HepG2 (cell line): Measurements from ENCODE around the gene BBOX1. TPM values are rescaled to one million over a fixed set of nuclear protein-coding genes. Genes with fewer than 3 reads are reported as not detected.

Experiments used
- ATAC-seq: fragments of 200-7000 bp; cut with Tn5 transposase; 3 replicates; pipeline ENCODE4 v1.9.1; 2020; ENCODE audit warnings: mild to moderate bottlenecking, moderate library complexity
- BruUV-seq: library from RNA; stranded (reverse); fragments of 400-500 nt; replicated peaks from 2 replicates; lab custom pipeline; 2021; lab: Mats Ljungman, UMichigan
- CTCF ChIA-PET: fragments of 300-600 bp; formaldehyde crosslinking; extraction: SDS; loops from one replicate; lab custom pipeline; 2021; ENCODE audit warnings: low total read pairs, inconsistent platforms, low intra/inter-chr PET ratio; lab: Yijun Ruan, JAX
- POLR2A ChIA-PET: fragments of 350-600 bp; sonication (Branson Sonifier 250); formaldehyde crosslinking; loops from one replicate; lab custom pipeline; 2020; ENCODE audit warnings: antibody characterized with exemption, inconsistent platforms; lab: Yijun Ruan, JAX
- DNase-seq: peaks from one replicate; pipeline ENCODE4 v3.0.0-alpha.2; 2015; ENCODE audit warnings: low spot score
- FAIRE-seq: peaks from 3 replicates; lab custom pipeline; 2011; peaks lifted over from hg19 to GRCh38; lab: Jason Lieb, UNC
- H2AFZ ChIP-seq: one replicate; pipeline ENCODE4 v1.6.1; 2011; ENCODE audit warnings: low read length, inconsistent platforms
- H3K27ac ChIP-seq: fragments of 300-600 bp; 3 replicates; pipeline ENCODE4 v1.8.0; 2011; ENCODE audit warnings: mixed run types, mild to moderate bottlenecking, mixed read lengths, low read length, inconsistent platforms; ENCODE audit not compliant: insufficient read depth; ENCODE audit errors: extremely low read length
- H3K27me3 ChIP-seq, 2 experiments: fragments of 200-600 bp in 1 of 2; 2 replicates in 1 of 2; 3 replicates in 1 of 2; pipeline versions ENCODE4 v1.6.0 to v1.8.0; 2011; ENCODE audit warnings: low read length in 2 of 2, mild to moderate bottlenecking in 2 of 2, moderate library complexity in 2 of 2, inconsistent platforms in 1 of 2; ENCODE audit not compliant: insufficient read depth in 2 of 2, control insufficient read depth in 1 of 2
- H3K36me3 ChIP-seq, 2 experiments: fragments of 200-600 bp in 1 of 2; replicated peaks in 1 of 2; 2 replicates in 1 of 2; 3 replicates in 1 of 2; pipeline versions ENCODE4 v1.5.1 to v1.8.0; 2011; ENCODE audit warnings: low read length in 2 of 2, inconsistent platforms in 1 of 2; ENCODE audit not compliant: insufficient read depth in 2 of 2, control insufficient read depth in 1 of 2
- H3K4me1 ChIP-seq: 2 replicates; pipeline ENCODE4 v1.5.1; 2012; ENCODE audit warnings: low read length, inconsistent platforms; ENCODE audit not compliant: insufficient read depth
- H3K4me2 ChIP-seq: 2 replicates; pipeline ENCODE4 v1.6.0; 2011; ENCODE audit warnings: low read depth, low read length, inconsistent platforms
- H3K4me3 ChIP-seq, 3 experiments: fragments of 200-600 bp in 1 of 3; sonication (generic), shearing (Covaris generic) in 1 of 3; replicated peaks in 1 of 3; 2 replicates each; pipeline ENCODE4 v1.5.1; 2011 to 2016; ENCODE audit warnings: low read length in 3 of 3, inconsistent platforms in 2 of 3, low read depth in 2 of 3, mild to moderate bottlenecking in 2 of 3, control low read depth in 1 of 3, mixed read lengths in 1 of 3; ENCODE audit not compliant: insufficient read depth in 1 of 3
- H3K79me2 ChIP-seq: one replicate; pipeline ENCODE4 v1.6.1; 2011; ENCODE audit warnings: low read length, inconsistent platforms; ENCODE audit not compliant: insufficient read depth
- H3K9ac ChIP-seq: 2 replicates; pipeline ENCODE4 v1.6.0; 2011; ENCODE audit warnings: mild to moderate bottlenecking, low read depth, low read length, inconsistent platforms; ENCODE audit not compliant: insufficient read depth
- H3K9me3 ChIP-seq: 2 replicates; pipeline ENCODE4 v1.5.1; 2012; ENCODE audit warnings: mild to moderate bottlenecking, low read length
- H4K20me1 ChIP-seq: 2 replicates; pipeline ENCODE4 v1.6.0; 2011; ENCODE audit warnings: inconsistent platforms, mild to moderate bottlenecking, low read length, moderate library complexity; ENCODE audit not compliant: insufficient read depth
- MLXIP ChIP-seq: sonication (generic); formaldehyde crosslinking; IDR thresholded peaks from 2 replicates; pipeline ENCODE4 v1.9.0; 2021; ENCODE audit warnings: missing genetic modification reagents, borderline replicate concordance
- NAIF1 ChIP-seq: sonication (generic); formaldehyde crosslinking; IDR thresholded peaks from 2 replicates; pipeline ENCODE4 v1.5.0; 2020; ENCODE audit warnings: mild to moderate bottlenecking, missing genetic modification reagents, borderline replicate concordance
- NR1H2 ChIP-seq: sonication (generic); formaldehyde crosslinking; IDR thresholded peaks from 2 replicates; pipeline ENCODE4 v1.8.1; 2022; ENCODE audit warnings: low read depth, missing genetic modification reagents, borderline replicate concordance
- RAD51 ChIP-seq: fragments of 450-650 bp; IDR thresholded peaks from 2 replicates; pipeline ENCODE4 v1.6.1; 2016; ENCODE audit warnings: borderline replicate concordance
- SATB2 ChIP-seq: sonication (generic); formaldehyde crosslinking; IDR thresholded peaks from 2 replicates; pipeline ENCODE4 v1.5.0; 2020; ENCODE audit warnings: missing genetic modification reagents
- THAP8 ChIP-seq: sonication (generic); formaldehyde crosslinking; IDR thresholded peaks from 2 replicates; pipeline ENCODE4 v1.5.1; 2020; ENCODE audit warnings: missing genetic modification reagents, mild to moderate bottlenecking, borderline replicate concordance
- ZBTB33 ChIP-seq: sonication (generic); formaldehyde crosslinking; IDR thresholded peaks from 2 replicates; pipeline ENCODE4 v1.4.0; 2020; ENCODE audit warnings: missing genetic modification reagents
- ZFP91 ChIP-seq: sonication (generic); formaldehyde crosslinking; IDR thresholded peaks from 2 replicates; pipeline ENCODE4 v1.9.0; 2022; ENCODE audit warnings: missing genetic modification reagents, mild to moderate bottlenecking, borderline replicate concordance
- ZNF225 ChIP-seq: sonication (generic); formaldehyde crosslinking; IDR thresholded peaks from 2 replicates; pipeline ENCODE4 v1.4.0; 2020; ENCODE audit warnings: mild to moderate bottlenecking, missing genetic modification reagents
- ZNF501 ChIP-seq: sonication (generic); formaldehyde crosslinking; IDR thresholded peaks from 2 replicates; pipeline ENCODE4 v1.5.1; 2020; ENCODE audit warnings: mild to moderate bottlenecking, moderate library complexity, missing genetic modification reagents
- ZNF530 ChIP-seq: sonication (generic); formaldehyde crosslinking; IDR thresholded peaks from 2 replicates; pipeline ENCODE4 v1.5.0; 2020; ENCODE audit warnings: low read depth, mild to moderate bottlenecking, missing genetic modification reagents
- WGBS: methylation state at CpG from one replicate; pipeline ENCODE4 v1.1.6; 2017; ENCODE audit warnings: low lambda C conversion rate; 5-methylcytosine and 5-hydroxymethylcytosine counted together
- in situ Hi-C: cut with HindIII; loops from 2 replicates; pipeline ENCODE4 v1.10.0; 2017; ENCODE audit warnings: low pct_unique_long_range_greater_than_20kb; ENCODE audit not compliant: extremely low pct_ligation_motif_present
- intact Hi-C: fragments of 100-400 bp; cut with micrococcal nuclease; formaldehyde crosslinking; loops from one replicate; pipeline ENCODE4 v1.10.0; 2022; ENCODE audit not compliant: unreplicated experiment
- polyA plus RNA-seq, 8 experiments: library from polyadenylated mRNA; depleted of rRNA in 3 of 8; stranded (reverse) in 7 of 8; unstranded in 1 of 8; fragments of >200 nt; fragmentation: Illumina TruSeq in 4 of 8; extraction: Trizol in 4 of 8; gene quantifications; 2 replicates each; pipeline versions ENCODE4 v1.2.1 to v1.2.3, GENCODE V29; 2011 to 2016; ENCODE audit warnings: low read depth in 4 of 8, missing spikeins in 1 of 8, mixed read lengths in 1 of 8; ENCODE audit not compliant: insufficient read depth in 1 of 8
- total RNA-seq, 5 experiments: library from RNA; depleted of rRNA; stranded (reverse); fragments of >200 nt; fragmentation: Illumina TruSeq; extraction: Trizol; gene quantifications; 2 replicates each; pipeline ENCODE4 v1.2.3, GENCODE V29; 2016; ENCODE audit warnings: low read depth in 1 of 5
- TF ChIP-seq, protein P1 (sequence below): sonication (generic); formaldehyde crosslinking; conservative IDR thresholded peaks from 2 replicates; pipeline ENCODE4 v1.4.0; 2020; ENCODE audit warnings: missing genetic modification reagents
- TF ChIP-seq, protein P2 (sequence below): sonication (generic); formaldehyde crosslinking; IDR thresholded peaks from 2 replicates; pipeline ENCODE4 v1.4.0; 2020; ENCODE audit warnings: mild to moderate bottlenecking, missing genetic modification reagents

The BBOX1 gene
- total and polyA plus RNA-seq, 2 of the 13 experiments (the other 11 are each of a cell fraction or from before 2014, with no cell fraction given), result not detected

GRCh38 chr11:27084518-27084917 is 43.9 kb downstream of the BBOX1 start (continued):
- TF ChIP-seq ZNF501 (no peak), ZNF530 (no peak)
- TF ChIP-seq, all 625 proteins: peak for 0

- CTCF ChIA-PET, result no interaction called here
- Histone ChIP-seq H2AFZ (no peak overlapping the region), H3K79me2 (no peaks in the 10 kb centered on the region), H3K27ac (no peak overlapping the region), H3K9ac (no peak overlapping the region), H4K20me1 (no peaks in the 10 kb centered on the region), H3K27me3 (no peaks in the 10 kb centered on the region), H3K4me1 (no peaks in the 10 kb centered on the region), H3K4me3 (no peak overlapping the region), H3K4me2 (no peak overlapping the region), H3K36me3 (no peaks in the 10 kb centered on the region), H3K9me3 (no peaks in the 10 kb centered on the region)
- intact Hi-C loops (no loop called here), in situ Hi-C loops (no loop called here)
- no peak for DNase-seq
- 65% methylated on average over 1 of the region's 1 CpG for WGBS
- POLR2A ChIA-PET, result no interaction called here
- FAIRE-seq, result no peak
- ATAC-seq, result no peak
- no TSS peak for BruUV-seq
- TF ChIP-seq, protein P1, sequence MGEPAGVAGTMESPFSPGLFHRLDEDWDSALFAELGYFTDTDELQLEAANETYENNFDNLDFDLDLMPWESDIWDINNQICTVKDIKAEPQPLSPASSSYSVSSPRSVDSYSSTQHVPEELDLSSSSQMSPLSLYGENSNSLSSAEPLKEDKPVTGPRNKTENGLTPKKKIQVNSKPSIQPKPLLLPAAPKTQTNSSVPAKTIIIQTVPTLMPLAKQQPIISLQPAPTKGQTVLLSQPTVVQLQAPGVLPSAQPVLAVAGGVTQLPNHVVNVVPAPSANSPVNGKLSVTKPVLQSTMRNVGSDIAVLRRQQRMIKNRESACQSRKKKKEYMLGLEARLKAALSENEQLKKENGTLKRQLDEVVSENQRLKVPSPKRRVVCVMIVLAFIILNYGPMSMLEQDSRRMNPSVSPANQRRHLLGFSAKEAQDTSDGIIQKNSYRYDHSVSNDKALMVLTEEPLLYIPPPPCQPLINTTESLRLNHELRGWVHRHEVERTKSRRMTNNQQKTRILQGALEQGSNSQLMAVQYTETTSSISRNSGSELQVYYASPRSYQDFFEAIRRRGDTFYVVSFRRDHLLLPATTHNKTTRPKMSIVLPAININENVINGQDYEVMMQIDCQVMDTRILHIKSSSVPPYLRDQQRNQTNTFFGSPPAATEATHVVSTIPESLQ, result no peak
- TF ChIP-seq NAIF1 (CRISPR knock-in tag), result no peak
- TF ChIP-seq, protein P2, sequence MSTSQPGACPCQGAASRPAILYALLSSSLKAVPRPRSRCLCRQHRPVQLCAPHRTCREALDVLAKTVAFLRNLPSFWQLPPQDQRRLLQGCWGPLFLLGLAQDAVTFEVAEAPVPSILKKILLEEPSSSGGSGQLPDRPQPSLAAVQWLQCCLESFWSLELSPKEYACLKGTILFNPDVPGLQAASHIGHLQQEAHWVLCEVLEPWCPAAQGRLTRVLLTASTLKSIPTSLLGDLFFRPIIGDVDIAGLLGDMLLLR (CRISPR knock-in tag), result no peak
- no peak for TF ChIP-seq RAD51
- no peak for TF ChIP-seq ZFP91 (CRISPR knock-in tag)
- TF ChIP-seq NR1H2 (CRISPR knock-in tag), result no peak
- no peak for TF ChIP-seq ZNF225 (CRISPR knock-in tag)
- no peak for TF ChIP-seq ZBTB33 (CRISPR knock-in tag)
- TF ChIP-seq MLXIP, result no peak
- no peak for TF ChIP-seq THAP8 (CRISPR knock-in tag)
- no peak for TF ChIP-seq SATB2 (CRISPR knock-in tag)
Observed at GRCh38 chr11:27085111-27085510, 44.5 kb downstream of the BBOX1 start.
